DND-41 (cell line): ENCODE results near the gene HGF.

ENCODE experiments used
- CTCF ChIP-seq: IDR thresholded peaks from 2 replicates; pipeline ENCODE4 v1.5.1; 2012; ENCODE audit warnings: borderline replicate concordance, low read length, moderate library complexity, mild to moderate bottlenecking; ENCODE audit not compliant: poor library complexity, severe bottlenecking; ENCODE audit errors: extremely low read depth
- EZH2 ChIP-seq: IDR thresholded peaks from 3 replicates; pipeline ENCODE4 v1.6.1; 2012; ENCODE audit warnings: borderline replicate concordance, low read depth, mild to moderate bottlenecking, moderate library complexity, low read length, inconsistent platforms; ENCODE audit not compliant: severe bottlenecking

DNA sequence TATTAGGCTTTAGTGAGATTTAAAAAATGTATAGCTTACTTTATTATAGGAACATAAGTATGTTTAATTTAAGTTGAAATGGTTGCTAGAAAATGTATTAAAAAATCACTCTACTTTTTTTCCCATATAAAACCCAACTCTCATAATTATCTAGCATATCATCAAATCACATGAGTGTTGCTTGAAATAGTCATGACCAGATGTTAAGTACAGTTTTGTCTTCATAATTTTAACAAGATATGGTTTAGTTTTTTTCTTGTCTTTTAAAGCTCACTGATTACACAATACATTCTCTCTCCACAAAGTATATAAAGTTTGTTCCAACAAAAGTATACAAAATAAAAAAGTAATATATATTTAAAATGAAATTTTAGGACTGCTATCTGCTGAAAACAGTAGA, 82.8 kb downstream of the HGF start:
- TF ChIP-seq EZH2 (no peak), CTCF (no peak)
